Activated CD8-positive, alpha-beta memory T cell treated with anti-CD3 and anti-CD28 coated beads for 1 hour (primary cell): ENCODE measurements around the gene PSIP1.
"Not testable (repeated sequence)": the region's sequence is repeated elsewhere in the genome, so short reads cannot be mapped to it uniquely, and the experiment has no call there.

ENCODE experiments used
- DNase-seq, 2 donors: peaks; one replicate each; pipeline ENCODE4 v3.0.0-alpha.2; 2020; ENCODE audit warnings: low read depth in 1 of 2; ENCODE audit errors: extremely low read depth in 1 of 2

The PSIP1 gene

GRCh38 chr9:15505921-15506320 is 4.8 kb downstream of the PSIP1 start:
- no peak for DNase-seq

- no peak for DNase-seq
Observed at GRCh38 chr9:15501803-15502202, 9.0 kb downstream of the PSIP1 start.

- no peak for DNase-seq
Observed at GRCh38 chr9:15501179-15501578, 9.6 kb downstream of the PSIP1 start.

- no peak for DNase-seq
Observed at GRCh38 chr9:15499139-15499538, 11.6 kb downstream of the PSIP1 start.

- no peak for DNase-seq
Observed at GRCh38 chr9:15498246-15498995, 12.3 kb downstream of the PSIP1 start.

- no peak for DNase-seq
Observed at GRCh38 chr9:15492485-15493150, 18.2 kb downstream of the PSIP1 start.

GRCh38 chr9:15491950-15492349 is 18.8 kb downstream of the PSIP1 start:
- no peak for DNase-seq

- no peak for DNase-seq
Observed at GRCh38 chr9:15485836-15486666, 24.7 kb downstream of the PSIP1 start.

GRCh38 chr9:15484802-15485201 is 26.0 kb downstream of the PSIP1 start:
- DNase-seq: no peak

- no peak for DNase-seq
Observed at GRCh38 chr9:15482146-15482545, 28.6 kb downstream of the PSIP1 start.

GRCh38 chr9:15480028-15480427 is 30.7 kb downstream of the PSIP1 start:
- no peak for DNase-seq

GRCh38 chr9:15475923-15476536 is 34.7 kb downstream of the PSIP1 start:
- DNase-seq: no peak

- no peak for DNase-seq
Observed at GRCh38 chr9:15469862-15470261, 40.9 kb downstream of the PSIP1 start.

- DNase-seq: no peak
Observed at GRCh38 chr9:15469406-15469805, 41.4 kb downstream of the PSIP1 start.

- no peak for DNase-seq
Observed at GRCh38 chr9:15468145-15468544, 42.6 kb downstream of the PSIP1 start.

- DNase-seq: no peak
Observed at GRCh38 chr9:15461601-15462000, 49.2 kb downstream of the PSIP1 start.

- no peak for DNase-seq
Observed at GRCh38 chr9:15461056-15461455, 49.7 kb downstream of the PSIP1 start.

GRCh38 chr9:15453956-15454355 is 56.8 kb downstream of the PSIP1 start:
- DNase-seq: no peak

- no peak for DNase-seq
Observed at GRCh38 chr9:15444141-15444540, 66.6 kb downstream of the PSIP1 start.

- DNase-seq: not testable (repeated sequence)
Observed at GRCh38 chr9:15442264-15442663, 68.5 kb downstream of the PSIP1 start.

GRCh38 chr9:15441841-15442240 is 68.9 kb downstream of the PSIP1 start:
- not testable (repeated sequence) for DNase-seq
